HG02623 (cell line): ENCODE data around the gene DOHH.
"Not testable (repeated sequence)": the region's sequence is repeated elsewhere in the genome, so short reads cannot be mapped to it uniquely, and the experiment has no call there.

ENCODE experiments used
- ATAC-seq: cut with Tn5 transposase; IDR thresholded peaks from one replicate; pipeline ENCODE4 v1.9.1; 2021; ENCODE audit warnings: moderate library complexity; ENCODE audit not compliant: unreplicated experiment

The DOHH gene

GRCh38 chr19:3462991-3463713 lies 37.3 kb downstream of the DOHH start:
- ATAC-seq = no peak

GRCh38 chr19:3459965-3460582 lies 40.4 kb downstream of the DOHH start:
- ATAC-seq = no peak

GRCh38 chr19:3459089-3459881 lies 41.2 kb downstream of the DOHH start:
- ATAC-seq = no peak

DNA sequence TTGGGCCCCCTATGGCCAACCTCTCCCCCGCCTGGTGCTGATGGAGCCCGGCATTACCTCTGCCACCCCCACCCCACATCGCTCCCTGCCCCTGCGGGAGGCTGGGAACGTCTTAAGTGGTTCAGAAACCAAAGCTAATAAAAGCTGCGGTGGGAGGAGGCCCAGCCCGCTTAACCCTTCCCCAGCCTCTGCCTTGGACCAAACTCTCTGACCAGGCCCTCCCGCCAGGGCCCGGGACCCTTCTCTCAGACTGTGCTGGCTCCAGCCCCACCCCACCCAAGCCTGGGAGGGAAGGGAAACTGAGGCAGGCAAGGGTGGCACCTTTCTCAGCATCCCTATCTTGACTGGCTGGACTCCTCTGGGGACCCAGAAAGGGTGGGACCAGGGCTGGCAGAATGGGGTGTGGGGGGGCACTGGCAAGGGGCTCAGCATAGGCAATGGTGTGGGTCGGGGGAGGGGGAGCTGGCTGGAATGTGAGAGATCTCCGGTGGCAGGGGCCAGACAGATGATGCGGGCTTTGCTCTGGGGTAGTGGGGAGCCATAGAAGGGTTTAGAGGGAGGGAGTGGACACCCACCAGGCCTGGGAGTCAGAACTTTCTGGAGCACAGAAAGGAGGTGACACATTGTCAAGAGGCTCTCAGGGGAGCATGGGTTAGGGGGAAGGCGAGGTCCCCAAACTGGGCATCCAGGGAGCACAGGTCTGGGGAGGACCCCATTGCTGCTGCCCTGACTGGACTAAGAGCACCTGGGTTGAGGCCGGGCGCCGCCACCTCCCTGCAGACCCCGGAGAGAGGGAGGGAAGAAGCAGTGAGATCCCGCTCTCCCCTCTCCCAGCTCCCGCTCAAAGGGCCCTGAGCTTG lies 42.0 kb downstream of the DOHH start:
- no peak for ATAC-seq

GRCh38 chr19:3457528-3458228 lies 42.8 kb downstream of the DOHH start:
- ATAC-seq = no peak

GRCh38 chr19:3456925-3457527 lies 43.4 kb downstream of the DOHH start:
- no peak for ATAC-seq

GRCh38 chr19:3455960-3456601 lies 44.4 kb downstream of the DOHH start:
- no peak for ATAC-seq

DNA sequence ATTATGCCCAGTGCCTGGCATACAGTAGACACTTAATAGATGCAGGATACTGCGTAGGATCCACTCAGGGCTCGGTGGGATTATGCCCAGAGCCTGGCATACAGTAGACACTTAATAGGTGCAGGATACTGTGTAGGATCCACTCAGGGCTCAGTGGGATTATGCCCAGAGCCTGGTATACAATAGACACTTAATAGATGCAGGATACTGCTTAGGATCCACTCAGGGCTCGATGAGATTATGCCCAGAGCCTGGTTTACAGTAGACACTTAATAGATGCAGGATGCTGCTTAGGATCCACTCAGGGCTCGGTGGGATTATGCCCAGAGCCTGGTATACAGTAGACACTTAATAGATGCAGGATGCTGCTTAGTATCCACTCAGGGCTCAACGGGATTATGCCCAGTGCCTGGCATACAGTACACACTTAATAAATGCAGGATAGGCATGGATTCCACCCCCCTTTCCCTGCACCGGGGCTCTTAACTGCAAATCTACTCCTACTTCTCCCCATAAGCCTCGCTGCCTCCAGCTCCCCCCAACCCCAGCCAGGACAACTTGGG lies 45.0 kb downstream of the DOHH start:
- ATAC-seq = no peak

- no peak for ATAC-seq
Measured at GRCh38 chr19:3454656-3455392, 45.6 kb downstream of the DOHH start.

DNA sequence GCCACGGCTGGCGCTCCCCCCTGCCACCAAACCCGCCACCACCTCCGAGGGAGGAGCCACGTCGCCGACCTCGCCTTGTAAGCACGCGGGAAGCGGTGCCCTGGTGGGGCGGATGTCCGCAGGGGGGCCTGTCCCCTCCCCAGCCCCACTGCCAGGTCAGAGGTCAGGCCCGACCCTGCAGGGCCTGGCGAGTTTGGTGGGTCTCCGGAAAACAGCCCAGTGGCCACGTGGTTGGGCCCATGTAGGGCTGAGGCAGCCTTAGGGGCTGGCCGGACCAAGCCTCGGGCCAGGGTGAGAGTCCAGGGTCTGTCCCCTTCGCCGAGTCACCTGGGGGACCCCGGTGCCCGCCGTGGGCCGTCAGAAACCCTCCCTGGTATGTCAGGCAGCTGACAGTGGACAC lies 46.6 kb downstream of the DOHH start:
- ATAC-seq = no peak

- not testable (repeated sequence) for ATAC-seq
Measured at GRCh38 chr19:3452942-3453214, 47.6 kb downstream of the DOHH start.

DNA sequence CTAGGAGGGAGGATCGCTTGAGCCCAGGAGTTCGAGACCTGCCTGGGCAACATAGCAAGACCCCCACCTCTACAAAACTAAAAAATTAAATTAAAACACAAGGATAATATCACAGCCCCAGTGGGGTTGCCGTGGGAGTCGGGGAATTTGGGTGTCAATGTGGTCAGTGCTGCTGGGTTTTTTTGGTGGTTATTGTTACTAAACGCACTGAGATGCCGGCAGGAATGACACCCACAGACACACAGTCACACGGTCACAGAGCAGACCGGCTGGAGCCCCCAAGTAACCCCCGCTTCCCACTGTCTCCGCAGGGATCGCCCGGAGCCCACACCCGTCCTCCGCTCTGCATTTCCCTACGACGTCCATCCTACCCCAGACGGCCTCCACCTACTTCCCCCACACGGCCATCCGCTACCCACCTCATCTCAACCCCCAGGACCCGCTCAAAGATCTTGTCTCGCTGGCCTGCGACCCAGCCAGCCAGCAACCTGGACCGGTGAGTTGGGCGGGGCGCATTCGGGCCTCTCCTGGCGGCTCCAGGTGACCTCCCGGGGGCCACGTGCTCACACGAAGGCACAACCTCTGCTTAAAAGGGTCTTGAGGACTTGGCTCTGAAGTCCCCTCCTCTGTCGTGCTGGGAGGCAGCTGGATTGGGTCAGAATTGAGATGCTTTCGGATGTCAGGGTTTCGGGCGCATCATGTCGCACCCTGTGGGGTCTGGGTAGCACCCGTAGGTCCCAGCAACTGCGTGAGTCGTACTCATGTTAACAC lies 48.1 kb downstream of the DOHH start:
- ATAC-seq = no peak

- ATAC-seq = no peak
Measured at GRCh38 chr19:3451451-3451866, 49.0 kb downstream of the DOHH start.

GRCh38 chr19:3450796-3451411 lies 49.6 kb downstream of the DOHH start:
- ATAC-seq = no peak

- no peak for ATAC-seq
Measured at GRCh38 chr19:3448616-3449334, 51.7 kb downstream of the DOHH start.

DNA sequence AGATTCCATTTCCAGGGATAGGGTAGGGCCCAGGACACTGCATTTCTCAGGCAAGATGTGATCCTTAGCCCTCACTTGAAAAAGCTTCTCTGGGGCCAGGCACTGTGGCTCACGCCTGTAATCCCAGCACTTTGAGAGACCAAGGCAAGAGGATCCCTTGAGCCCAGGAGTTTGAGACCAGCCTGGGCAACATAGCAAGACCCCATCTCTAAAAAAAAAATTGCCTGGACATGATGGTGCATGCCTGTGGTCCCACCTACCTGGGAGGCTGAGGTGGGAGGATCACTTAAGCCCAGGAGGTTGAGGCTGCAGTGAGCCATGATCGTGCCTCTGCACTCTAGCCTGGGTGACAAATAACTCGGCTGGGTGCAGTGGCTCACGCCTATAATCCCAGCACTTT lies 53.8 kb downstream of the DOHH start:
- not testable (repeated sequence) for ATAC-seq

- ATAC-seq = no peak
Measured at GRCh38 chr19:3444695-3445234, 55.7 kb downstream of the DOHH start.
